Kidney capillary endothelial cell (primary cell): ENCODE results near the gene RGS18.
"Not testable (repeated sequence)": the region's sequence is repeated elsewhere in the genome, so short reads cannot be mapped to it uniquely, and the experiment has no call there.

Experiments used
- DNase-seq: peaks from one replicate; pipeline ENCODE4 v3.0.0-alpha.2; 2018; ENCODE audit warnings: low spot score

RGS18 gene, protein sequence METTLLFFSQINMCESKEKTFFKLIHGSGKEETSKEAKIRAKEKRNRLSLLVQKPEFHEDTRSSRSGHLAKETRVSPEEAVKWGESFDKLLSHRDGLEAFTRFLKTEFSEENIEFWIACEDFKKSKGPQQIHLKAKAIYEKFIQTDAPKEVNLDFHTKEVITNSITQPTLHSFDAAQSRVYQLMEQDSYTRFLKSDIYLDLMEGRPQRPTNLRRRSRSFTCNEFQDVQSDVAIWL

DNA sequence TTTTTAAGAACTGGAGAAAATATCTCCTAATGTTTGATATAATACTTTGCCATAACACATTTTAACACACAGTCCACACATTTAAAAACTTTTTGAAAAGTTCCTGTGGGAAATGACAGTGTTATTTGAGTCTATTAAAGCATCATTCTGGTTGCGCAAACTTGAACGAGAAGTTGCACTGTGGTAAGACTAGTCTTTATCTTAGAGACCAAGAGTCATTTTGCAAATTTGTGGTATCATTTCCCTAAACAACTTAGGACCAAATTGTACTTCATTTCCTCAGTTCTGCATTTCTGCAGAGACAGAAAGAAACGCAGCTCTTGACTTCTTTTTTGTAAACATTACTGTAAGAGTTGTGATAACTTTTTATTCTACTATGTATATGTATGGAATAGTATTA is at the start of gene RGS18:
RGS18 (plus strand) TSS at position 282 of the 400 bp plus-strand sequence. CDS start 176 bp downstream, outside the sequence.
- DNase-seq, result no peak

DNA sequence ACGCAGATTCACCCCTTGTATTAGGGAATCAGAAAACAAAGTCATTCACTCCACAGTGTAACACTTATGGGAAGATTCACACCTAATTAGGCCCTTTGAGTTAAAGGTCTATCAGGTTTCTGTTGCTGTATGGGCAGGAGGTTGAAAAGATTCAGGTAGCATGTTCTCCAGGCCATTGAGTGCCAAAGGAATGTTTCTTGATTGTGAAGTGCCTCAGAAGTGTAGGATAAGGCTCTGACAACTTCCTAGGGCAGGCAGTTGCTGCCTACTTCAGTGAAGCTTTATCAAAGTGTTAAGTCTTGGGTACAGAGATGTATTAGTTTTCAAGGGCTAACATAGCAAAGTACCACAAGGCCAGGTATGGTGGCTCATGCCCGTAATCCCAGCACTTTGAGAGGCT is 48.7 kb upstream of the RGS18 start:
- no peak for DNase-seq

DNA sequence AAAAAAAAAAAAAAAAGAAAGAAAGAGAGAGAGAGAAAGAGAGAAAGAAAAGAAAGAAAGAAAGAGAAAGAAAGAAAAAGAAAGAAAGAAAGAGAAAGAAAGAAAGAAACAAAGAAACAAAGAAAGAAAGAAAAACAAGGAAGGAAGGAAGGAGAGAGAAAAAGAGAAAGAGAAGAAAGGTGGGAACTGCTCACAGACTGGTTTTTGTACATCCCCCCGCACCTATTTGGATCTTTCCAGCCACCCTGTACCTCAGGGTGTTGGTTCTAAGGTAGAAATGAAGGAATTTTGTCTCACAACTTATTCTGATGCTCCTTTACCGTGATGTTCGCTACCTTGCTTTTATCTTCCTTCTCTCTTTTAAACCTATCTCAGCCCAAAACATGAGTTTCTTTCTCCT is 43.3 kb upstream of the RGS18 start:
- DNase-seq, result no peak

DNA sequence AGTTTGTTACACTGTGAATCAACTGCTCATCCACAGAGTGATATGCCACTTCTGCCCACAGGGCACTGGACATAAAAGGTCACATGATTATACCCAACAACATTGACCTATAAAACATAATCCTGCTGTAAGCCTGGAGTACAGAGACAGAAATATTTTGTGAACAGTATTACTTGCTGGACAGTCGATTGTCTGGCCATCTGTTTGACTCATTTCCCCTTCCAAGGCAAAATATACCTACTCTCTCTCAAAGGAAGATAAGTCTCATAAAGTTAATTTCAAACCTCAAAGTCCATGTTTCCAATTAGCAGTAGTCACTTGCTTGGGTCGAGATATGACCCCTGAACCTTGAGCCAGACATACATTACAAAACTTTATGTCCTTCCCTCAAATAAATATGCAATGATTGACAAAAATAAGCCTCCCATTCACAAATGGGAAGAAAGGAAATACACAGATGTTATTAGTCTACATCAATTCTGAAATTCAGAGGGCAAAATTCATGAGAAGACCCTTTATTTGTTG is 39.3 kb upstream of the RGS18 start:
- peak; percentile 33 for DNase-seq

DNA sequence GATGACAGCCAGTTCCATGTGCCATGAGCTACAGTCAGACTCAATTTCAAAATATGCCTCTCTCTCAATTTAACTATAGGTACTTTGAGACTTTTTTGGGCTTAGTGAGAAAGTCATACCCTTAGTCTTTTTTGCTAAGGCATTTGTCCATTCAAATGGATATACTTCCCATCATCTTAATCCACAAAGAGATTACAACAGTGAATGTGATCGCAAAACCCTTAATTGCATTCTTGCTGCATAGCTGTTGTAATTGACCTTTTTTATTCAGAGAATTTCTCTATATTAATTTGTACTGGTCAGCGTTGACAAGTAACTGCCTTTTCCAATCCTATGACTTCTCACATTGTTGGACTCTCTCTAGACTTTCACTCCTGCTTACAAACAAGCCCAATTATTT is 38.6 kb upstream of the RGS18 start:
- no peak for DNase-seq

DNA sequence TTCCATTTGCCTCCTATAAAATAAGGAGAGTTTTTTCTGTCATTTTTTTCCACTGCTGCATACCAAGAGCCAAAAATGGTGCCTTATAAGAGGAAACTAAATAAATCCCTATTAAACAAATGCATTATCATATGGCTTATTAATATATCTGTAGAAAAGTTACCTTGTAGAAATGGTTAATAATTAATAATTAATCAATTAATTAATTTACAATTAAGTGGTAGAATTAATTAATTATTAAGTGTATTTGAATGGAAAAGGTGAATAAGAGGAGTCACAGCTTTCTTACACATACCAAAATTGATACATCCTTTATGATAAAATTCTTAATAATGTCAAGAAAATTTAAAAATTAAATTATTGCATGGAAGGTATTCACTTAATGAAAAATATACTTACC is 35.6 kb upstream of the RGS18 start:
- DNase-seq, result no peak

- DNase-seq, result no peak
These were observed 35.0 kb upstream of the RGS18 start for GRCh38 chr1:192123212-192123611.

GRCh38 chr1:192126030-192126619 is 32.1 kb upstream of the RGS18 start:
- DNase-seq, result no peak

GRCh38 chr1:192130175-192130574 is 28.1 kb upstream of the RGS18 start:
- DNase-seq, result no peak

DNA sequence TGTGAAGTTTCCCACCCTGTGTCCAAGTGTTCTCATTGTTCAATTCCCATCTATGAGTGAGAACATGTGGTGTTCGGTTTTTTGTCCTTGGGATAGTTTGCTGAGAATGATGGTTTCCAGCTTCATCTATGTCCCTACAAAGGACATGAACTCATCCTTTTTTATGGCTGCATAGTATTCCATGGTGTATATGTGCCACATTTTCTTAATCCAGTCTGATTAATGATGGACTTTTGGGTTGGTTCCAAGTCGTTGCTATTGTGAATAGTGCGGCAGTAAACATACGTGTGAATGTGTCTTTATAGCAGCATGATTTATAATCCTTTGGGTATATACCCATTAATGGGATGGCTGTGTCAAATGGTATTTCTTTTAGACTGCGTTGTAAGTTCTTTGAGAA is 27.4 kb upstream of the RGS18 start:
- not testable (repeated sequence) for DNase-seq

DNA sequence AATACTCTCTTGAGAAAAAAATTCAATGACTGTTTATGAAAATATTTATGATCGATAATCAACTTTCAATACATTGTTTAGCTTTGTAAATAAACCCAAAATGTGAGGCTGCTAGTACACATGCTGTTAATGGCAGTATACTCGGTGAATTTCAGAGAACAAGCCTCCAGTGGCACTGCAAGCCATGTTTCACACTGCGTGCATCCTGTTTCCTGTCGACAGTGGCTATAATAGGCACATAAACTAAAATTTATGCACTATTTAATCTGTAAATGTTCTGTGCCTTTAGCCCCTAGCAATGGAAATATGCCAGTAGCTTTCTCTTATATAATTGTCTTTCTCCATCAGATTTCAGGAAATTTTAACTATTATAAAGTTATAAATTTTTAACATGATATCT is 26.3 kb upstream of the RGS18 start:
- DNase-seq, result no peak

DNA sequence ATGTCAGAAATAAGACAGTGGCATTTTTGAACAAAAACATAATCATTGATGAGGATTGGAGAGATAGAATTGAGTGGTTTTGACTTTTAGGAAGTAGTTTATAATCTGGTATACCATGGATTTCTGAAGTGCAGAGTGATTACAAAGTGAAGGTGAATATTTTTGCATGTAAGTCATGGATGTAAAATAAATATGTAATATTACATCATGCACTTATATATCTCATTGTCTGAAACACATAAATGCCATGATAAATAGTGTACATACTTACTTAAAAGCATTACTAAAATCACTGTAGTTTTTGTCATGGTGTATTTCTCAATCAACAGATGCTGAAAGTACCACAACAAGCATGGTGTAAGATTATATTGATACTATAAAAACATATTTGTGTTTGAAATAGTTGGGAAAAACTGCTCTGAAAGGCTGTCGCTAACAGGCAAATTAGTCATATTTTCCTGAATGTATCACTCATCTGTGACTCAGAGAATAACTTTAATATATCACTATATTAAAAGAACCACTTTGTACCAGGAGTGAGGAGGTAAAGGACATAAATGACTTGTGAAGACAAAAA is 24.8 kb upstream of the RGS18 start:
- DNase-seq, result peak; percentile 55

DNA sequence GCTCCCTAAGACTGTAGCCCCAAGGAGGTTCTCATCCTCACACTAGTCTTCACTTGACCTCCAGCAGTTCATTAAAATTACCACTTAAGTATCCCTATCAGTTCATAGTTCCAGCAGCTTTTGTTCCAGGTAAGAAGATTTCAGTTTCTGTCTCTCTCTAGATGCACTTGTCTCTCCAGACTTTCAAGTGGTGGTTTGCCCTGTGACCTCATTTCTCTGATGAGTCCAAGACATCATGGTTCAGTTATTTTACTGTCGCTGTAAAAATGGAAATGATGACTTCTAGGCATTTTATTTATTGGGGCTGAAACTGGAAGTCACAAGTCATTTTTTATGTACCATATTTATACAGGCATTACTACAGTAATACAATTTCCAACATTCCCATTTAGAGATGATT is 17.9 kb upstream of the RGS18 start:
- no peak for DNase-seq

DNA sequence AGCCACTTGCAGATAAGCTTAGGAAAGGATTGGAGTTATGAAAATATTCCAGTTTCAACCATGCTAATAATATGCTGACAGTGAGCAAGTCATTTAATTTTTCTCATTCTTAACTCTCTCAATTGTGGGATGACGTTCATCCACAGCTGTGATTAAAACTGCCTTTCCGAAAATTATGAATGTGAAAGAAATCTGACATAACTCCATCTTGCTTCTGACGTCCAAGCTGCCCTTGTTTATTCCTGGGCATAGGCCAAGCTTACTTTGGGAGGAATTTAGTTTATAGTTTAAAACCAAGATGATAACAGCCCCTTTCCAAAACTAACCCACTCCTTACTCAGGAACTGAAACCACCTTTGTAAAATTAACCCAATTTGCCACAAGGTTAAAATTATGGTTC is 11.0 kb upstream of the RGS18 start:
- no peak for DNase-seq

DNA sequence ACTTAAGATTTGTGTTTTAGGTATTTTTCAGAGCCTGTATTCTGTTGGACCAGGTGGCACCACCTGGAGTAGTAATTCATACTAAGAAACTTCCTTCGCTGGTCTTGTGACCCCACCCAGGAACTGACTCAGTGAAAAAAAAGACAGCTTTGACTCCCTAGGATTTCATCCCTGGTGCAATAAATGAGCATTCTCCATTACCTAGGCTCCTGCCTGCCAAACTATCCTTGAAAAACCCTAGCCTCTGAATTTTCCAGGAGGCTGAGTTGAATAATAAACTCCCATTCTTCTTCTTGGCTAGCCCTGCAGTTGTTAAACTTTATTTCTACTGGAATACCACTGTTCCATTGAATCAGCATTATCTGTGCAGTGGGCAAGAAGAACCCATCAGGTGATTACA is 10.6 kb upstream of the RGS18 start:
- DNase-seq, result no peak

DNA sequence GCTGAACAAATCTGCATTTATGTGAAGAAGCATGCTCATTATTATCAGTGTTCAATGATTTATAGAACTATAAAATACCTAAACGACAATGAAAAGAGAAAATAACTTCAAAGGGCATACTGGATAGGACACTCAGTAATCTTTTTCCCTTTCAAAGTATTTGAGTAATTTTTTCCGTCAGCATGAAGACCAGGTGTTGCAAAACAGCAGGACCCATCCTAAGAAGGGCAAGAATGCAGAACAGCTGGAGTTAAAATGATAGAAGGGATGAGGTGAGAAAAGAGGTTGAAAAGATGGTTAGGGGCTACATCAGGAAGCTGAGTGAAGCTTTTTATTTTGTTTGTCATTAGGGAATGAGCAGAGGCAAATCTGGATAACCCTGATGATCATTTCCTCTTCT is 7.1 kb upstream of the RGS18 start:
- no peak for DNase-seq

DNA sequence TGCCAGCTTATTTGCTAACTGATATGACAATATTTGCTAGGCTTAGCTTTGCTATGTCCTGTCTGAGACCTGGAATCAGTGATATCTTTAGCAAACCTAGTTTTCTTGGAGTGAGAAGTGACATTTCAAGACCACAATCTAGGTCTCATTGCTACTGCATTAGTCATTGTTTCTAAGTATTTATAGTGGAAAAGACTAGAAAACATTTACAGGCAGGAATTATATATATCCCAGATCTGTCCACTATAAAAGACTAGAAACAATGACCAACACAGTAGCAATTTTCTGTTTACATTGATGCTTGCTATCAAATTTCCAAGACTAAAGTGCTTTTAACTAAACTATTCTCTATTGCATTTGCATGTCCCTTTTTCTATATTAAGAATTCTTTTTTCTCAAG is 5.0 kb upstream of the RGS18 start:
- peak; percentile 30 for DNase-seq

DNA sequence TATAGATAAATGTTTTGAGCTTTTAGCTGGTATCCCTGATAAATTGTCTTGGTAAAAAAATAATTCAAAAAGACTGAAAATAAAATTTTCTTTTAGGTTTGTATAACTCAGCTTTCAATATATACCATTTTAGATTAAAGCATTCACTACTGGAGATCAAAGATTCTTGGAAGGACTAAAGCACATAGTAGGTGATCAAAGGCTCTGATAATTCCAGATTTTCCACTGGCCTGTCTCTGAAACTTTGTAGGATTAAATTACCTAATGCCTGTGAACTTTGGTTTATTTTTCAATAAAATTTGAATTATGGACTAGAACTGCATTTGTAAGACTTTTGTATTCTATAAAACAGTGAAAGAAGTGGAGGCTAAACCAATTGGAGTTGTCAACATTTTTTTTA is 1.2 kb upstream of the RGS18 start:
- DNase-seq, result no peak

- DNase-seq, result no peak
These were observed 752 bp downstream of the RGS18 start for GRCh38 chr1:192159014-192159413.

DNA sequence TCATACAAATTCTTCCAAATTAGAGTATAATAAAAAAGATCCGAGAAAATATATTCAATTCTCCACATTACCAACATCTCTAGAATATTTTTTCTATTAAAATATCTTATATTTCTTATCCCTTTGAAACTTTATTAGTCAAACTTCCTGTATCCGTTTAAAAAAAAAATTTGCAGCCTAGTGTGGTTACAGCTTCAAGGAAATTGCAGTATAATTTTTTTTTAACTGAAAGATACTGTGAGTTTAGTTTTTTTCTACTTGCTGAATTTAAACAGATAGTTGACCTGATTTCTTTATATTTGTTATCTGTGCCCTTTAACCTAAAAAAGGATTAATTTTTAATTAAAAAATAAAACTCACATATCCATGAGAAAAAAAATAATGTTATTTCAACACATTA is 1.5 kb downstream of the RGS18 start:
- DNase-seq, result peak; percentile 48

- no peak for DNase-seq
These were observed 1.9 kb downstream of the RGS18 start for GRCh38 chr1:192160196-192160595.

GRCh38 chr1:192161976-192162375 is 3.7 kb downstream of the RGS18 start:
- DNase-seq, result no peak

GRCh38 chr1:192162376-192162775 is 4.1 kb downstream of the RGS18 start:
- DNase-seq, result no peak

DNA sequence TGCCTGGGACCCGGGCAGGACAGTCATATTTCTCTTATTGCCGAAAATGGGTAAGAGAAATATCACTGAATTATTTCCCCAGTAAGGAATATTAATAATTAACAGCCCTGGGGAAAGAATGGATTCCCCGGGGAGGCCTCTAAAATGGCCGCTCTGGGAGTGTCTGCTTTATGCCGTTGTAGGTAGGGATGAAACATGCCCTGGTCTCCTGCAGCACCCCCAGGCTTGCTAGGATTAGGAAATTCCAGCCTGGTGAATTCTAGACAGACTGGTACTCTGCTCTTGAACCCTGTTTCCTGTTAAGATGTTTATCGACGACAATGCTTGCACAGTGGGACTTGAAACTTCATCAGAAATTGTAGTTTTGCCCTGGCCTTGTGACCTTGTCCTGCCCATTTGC is 6.7 kb downstream of the RGS18 start:
- DNase-seq, result not testable (repeated sequence)
